Measurements from ENCODE around the gene KCNK4.
"Not testable (repeated sequence)": the region's sequence is repeated elsewhere in the genome, so short reads cannot be mapped to it uniquely, and the experiment has no call there.

KCNK4 gene

DNA sequence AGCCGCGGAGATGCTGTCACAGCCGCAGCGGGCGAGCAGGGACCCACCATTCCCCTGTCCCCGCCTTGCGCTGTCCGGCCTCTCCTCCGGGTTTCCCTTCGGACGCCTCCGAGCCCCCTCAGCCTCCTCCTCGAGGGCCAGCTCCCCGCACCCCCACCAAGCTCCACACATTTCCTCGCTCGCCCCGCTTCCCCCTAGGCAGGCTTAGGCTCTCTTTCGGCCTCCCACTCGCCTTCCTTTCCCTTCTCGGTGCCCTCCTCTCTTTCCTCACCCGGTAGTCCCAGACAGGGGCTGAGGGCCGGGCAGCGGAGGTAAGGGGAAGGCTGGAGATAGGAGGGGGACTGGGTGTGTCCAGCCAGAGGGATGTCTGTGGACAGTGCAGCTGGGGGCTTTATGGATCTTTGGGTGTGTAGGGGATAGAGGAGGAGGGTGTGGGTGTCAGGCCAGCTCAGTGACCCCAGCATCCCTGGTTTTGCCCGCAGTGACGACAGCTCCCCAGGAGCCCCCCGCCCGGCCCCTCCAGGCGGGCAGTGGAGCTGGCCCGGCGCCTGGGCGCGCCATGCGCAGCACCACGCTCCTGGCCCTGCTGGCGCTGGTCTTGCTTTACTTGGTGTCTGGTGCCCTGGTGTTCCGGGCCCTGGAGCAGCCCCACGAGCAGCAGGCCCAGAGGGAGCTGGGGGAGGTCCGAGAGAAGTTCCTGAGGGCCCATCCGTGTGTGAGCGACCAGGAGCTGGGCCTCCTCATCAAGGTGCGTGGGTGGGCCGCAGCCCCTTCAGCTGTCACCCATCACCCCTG lies 1.6 kb downstream of the KCNK4 start:
- no peak for DNase-seq

DNA sequence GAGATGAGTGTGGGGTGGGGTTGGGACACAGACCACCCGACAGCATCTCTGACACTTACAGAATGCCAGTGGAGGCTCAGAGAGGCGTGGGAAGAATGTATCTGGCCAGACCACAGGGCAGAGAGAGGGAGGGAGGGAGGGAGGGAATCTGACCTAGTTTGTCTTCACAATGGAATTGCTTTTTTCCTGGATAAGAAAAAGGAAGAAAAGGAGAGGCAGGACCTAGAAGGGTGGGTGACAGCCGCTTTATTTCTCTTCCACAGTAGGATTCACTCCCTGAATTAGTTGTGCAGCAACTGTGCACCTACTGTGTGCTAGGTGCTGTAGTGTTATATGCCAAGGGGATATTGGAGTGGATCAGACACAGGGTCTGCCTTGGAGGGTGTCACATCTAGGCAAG lies 3.7 kb downstream of the KCNK4 start:
- DNase-seq: no peak

DNA sequence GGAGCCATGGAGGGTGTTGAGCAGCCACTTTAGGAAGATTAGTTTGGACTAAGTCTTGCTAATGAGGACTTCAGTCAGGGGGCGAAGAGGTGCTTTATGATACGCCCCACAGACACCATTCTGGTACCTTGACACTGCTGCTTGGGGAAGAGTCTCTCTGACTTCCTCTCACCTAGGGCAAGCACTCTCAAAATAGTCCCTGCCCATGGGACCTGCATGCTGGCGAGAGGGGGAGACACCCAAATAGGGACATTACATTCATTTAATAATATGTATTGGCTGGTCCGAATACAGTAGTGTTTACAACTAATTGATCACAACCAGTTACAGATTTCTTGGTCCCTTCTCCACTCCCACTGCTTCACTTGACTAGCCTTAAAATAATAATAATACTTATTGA lies 4.7 kb downstream of the KCNK4 start:
- no peak for DNase-seq

DNA sequence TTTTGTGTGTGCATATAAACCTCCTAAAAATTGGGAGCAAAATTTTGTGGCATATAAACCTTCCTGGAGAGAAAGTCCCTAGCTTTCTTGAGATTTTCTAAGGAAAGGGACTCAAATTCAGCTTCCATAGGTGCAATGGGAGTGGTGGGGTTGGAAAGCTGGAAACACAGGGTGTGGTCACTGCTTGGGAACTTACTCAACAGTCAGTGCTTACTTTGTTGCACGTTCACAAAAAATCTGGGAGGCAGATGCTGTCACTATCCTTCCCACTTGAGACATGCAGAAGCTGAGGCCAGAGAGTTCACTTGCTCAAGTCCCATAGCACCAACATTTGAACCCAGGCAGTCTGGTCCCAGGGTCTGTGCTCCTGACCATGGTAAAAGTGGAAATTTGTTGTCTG lies 5.1 kb downstream of the KCNK4 start:
- DNase-seq: no peak

DNA sequence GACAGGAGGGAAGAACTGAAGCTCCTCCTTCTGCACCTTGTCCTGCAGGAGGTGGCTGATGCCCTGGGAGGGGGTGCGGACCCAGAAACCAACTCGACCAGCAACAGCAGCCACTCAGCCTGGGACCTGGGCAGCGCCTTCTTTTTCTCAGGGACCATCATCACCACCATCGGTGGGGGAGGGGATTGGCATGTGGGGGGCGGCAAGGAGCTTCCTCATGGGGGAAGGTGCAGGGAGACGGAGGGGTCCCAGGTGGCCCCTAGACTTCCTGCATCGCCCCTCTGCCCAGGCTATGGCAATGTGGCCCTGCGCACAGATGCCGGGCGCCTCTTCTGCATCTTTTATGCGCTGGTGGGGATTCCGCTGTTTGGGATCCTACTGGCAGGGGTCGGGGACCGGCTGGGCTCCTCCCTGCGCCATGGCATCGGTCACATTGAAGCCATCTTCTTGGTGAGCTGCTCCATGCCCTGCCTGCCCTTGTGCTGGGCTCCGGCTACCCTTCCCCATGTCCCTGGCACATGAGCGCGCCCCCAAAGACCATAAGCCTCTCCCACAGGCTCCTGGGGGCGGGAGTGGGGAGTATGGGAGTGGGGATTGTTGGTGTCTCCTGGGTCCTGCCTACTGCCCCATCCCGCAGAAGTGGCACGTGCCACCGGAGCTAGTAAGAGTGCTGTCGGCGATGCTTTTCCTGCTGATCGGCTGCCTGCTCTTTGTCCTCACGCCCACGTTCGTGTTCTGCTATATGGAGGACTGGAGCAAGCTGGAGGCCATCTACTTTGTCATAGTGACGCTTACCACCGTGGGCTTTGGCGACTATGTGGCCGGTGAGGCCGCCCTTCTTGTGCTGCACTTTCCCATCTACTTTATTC lies 6.0 kb downstream of the KCNK4 start:
- DNase-seq: no peak

DNA sequence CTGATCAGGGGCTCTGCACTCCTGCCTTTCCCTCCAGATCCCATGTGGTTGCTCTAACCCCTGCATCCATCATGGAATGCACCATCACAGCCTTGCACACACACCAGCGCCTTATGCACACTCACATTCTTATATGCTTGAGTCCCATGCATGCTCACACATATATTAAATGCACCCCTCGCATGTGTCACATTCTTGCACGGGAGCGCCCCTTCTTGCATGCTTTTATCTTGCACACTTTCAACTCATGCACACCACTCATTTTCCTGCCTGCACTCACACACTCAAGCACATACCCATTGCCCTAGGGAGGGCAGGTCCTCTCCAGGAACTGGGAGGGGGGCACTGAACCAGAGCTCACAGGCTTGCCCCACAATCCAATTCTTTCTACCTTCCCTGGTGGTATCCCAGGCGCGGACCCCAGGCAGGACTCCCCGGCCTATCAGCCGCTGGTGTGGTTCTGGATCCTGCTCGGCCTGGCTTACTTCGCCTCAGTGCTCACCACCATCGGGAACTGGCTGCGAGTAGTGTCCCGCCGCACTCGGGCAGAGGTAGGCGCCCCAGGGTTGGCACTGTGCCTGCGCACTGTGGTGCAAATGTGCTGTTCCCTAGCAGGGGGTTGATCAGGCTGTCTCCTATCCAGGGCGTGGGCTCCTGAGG lies 6.7 kb downstream of the KCNK4 start:
- no peak for DNase-seq

DNA sequence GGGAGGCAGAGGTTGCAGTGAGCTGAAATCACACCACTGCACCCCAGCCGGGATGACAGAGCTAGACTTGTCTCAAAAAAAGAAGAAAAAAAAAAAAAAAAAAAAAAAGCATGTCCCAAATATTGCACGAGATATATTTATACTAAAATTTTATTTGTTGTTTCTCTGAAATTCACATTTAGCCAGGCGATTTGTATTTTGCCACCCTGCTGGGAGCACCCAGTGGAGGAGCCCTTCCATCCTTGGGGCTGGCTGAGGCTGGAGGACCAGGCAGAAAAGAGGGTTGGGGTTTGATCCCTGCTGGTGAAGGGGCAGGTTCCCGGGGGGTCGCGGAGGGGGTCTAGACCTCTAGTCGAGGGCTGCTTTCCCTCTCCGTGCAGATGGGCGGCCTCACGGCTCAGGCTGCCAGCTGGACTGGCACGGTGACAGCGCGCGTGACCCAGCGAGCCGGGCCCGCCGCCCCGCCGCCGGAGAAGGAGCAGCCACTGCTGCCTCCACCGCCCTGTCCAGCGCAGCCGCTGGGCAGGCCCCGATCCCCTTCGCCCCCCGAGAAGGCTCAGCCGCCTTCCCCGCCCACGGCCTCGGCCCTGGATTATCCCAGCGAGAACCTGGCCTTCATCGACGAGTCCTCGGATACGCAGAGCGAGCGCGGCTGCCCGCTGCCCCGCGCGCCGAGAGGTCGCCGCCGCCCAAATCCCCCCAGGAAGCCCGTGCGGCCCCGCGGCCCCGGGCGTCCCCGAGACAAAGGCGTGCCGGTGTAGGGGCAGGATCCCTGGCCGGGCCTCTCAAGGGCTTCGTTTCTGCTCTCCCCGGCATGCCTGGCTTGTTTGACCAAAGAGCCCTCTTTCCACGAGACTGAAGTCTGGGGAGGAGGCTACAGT lies 8.1 kb downstream of the KCNK4 start:
- no peak for DNase-seq

DNA sequence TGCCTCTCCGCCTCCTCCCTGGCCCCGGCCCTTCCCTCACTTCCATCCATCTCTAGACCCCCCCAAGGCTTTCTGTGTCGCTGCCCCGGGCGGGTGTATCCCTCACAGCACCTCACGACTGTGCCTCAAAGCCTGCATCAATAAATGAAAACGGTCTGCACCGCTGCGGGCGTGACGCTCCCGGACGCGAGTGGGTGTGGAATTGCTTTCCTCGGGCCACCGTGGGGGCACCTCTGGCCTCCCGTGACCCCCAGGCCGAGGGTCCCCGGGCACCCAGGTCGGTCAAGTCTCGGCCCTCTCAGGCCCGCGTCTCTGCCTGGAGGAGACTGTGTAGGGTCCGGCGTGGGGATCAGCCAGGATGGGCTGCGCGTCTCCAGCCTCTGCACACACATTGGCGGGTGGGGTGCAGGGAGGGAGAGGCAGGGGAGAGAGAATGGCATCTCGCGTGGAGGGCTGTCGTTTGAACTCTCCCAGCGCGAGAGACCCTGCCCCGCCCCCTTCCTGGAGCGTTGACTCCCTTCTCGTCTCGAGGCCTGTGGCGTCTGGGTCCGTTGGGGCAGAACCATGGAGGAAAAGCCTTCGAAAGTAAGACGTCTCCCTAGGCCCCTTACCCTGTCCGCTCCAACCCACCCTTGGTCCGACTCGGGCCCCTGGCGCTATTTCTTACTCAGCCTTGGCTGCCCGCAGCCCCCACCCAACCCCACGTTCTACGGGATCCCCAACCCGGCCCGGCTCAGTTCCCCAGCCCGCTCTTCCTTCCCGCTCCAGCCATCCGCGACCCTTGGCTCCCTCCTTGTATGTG lies 8.9 kb downstream of the KCNK4 start, which contains the start of gene CATSPERZ:
Gene CATSPERZ, plus strand, starts transcription at position 512 of the 802 bp plus-strand sequence. Its CDS starts 53 bp downstream, at position 565.
- DNase-seq: no peak

DNA sequence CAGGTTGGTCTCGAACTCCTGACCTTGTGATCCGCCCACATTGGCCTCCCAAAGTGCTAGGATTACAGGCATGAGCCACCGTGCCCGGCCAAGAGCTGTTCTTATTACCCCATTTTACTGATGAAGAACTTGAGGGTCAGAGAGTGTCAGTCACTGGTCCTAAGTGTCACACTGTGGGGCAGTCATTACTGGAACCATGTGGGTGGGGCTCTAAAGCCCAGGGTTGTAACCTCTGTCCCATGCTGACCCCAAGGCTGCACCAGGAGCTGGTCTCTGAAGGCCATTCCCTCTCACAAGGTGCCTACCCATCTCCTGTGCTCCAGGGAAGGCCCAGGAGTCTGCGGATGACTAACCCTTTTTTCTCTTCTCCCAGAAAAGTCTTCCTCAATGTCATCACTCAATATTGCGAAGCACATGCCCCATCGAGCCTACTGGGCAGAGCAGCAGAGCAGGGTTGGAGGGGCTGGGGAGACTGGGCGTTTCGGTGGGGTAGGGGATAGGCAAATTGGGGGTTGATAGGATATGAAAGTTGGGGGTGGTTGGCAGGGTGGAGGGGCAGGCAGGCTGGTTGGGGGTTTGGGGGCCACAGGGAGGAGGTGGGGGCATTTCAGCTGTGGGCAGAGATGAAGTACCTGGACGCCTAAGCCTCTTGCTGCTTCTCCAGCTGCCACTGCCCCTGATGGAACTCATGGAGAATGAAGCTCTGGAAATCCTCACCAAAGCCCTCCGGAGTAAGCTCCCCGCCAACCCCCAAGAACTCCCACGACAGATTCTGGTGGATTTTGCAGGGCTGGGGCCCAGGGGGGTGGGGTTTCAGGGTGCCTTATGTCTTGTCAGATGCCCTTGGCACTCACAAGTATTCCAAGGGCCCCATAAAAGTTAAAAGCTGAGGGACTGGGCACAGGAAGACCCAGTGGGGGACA lies 12.3 kb downstream of the KCNK4 start:
- DNase-seq: no peak

DNA sequence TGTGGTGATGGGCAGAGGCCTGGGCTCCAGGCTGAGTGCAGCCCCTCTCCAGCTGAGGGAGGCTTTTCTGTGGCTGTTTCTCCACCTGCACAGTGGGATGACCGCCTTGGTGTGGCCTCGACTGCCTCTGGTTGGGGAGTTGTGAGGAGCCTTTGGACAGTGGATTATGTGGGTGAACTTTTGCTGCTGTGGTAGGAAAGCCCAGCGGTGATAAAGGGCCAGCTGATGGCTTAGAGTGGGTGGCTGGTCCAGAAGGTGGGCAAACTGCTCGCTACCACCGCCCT lies 12.9 kb downstream of the KCNK4 start:
- DNase-seq: no peak

DNA sequence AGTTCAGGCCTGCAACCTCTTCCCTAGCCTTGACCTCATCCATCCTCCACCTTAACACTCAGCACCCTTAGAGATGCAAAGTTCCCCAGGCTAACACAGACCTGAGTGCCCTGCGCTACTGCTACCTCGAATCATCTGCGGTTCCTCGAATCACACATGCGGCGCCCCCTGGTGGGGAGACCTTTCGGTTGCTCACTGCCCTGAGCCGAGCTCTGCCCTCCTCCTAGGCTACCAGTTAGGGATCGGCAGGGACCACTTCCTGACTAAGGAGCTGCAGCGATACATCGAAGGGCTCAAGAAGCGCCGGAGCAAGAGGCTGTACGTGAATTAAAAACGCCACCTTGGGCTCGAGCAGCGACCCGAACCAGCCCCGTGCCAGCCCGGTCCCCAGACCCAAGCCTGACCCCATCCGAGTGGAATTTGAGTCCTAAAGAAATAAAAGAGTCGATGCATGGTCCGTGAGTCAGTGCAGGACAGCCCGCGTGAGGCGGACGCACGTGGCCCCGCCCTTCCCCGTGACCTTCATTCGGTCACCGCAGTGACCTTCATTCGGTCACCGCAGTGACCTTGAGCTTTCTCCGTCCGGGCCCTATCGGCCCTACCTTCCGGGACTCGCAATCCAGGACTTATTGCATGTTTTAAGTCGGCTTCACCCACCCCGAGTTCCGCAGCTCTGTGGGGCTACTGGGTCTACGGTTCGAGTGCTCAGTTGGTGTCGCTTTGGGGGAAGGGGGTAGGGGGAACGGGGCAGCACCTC lies 13.4 kb downstream of the KCNK4 start:
- peak; percentile 89 for DNase-seq

DNA sequence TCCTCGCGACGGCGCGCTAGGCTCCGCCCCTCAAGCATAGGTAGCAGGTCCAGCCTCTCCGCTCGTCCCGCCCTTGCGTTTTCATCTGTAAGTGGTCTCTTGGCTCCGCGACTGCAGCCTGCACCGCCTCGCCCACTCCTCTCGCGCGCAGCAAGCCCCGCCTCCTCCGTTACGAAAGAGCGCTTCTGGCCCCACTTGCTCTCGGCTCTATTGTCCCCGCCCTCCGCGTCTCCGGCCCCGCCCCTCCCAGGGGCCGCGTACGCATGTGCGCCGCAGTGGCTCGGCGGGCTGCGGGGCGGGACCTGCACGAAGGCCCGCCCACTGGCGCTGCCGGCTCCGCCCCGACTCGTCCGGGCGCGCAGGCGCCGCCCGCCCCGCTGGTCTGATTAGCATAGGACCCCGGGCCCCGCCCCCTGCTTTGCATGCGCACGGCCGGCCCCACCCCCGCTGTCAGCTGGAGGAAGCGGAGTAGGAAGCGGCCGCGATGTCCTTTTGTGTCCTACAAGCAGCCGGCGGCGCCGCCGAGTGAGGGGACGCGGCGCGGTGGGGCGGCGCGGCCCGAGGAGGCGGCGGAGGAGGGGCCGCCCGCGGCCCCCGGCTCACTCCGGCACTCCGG lies 14.1 kb downstream of the KCNK4 start, which contains the start of gene ESRRA:
Gene ESRRA, plus strand, starts transcription at position 450 of the 616 bp plus-strand sequence. CDS start 1,656 bp downstream, outside the sequence.
- DNase-seq: peak; percentile 97

DNA sequence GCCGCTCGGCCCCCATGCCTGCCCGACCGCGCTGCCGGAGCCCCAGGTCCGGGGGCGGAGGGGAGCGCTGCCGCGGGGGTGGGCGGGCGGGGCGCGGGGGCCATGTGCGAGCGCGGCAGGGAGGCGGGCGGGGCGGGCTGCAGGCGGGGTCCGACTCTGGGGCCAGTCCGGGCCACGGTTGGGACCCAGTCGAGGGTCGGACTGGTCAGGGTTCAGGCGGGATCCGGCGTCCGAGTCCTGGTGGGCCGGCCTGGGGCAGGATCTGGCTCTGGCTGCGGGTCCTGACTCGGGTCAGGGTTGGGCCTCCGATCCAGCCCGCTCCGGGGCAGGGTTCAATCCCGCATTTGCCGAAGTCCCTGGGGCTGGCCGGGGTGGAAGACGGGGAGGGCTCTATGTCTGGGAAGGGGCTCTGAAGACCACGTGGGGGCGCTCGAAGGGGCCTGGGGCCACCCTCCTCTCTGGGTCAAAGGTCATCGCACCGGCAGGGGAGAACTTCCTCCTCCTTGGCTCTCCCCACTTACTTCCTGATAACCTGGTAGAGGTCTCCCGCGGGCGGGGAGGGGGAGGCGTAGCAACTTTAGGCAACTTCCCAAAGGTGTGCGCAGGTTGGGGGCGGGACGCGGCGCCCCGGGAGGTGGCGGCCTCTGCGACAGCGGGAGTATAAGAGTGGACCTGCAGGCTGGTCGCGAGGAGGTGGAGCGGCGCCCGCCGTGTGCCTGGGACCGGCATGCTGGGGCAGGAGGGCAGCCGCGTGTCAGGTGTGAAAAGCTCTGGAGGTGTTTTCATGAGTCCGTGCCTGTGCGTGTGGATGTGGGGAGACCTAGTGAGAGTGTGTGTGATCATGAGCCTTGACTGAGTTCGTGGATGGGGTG lies 14.8 kb downstream of the KCNK4 start:
- DNase-seq: peak; percentile 46

DNA sequence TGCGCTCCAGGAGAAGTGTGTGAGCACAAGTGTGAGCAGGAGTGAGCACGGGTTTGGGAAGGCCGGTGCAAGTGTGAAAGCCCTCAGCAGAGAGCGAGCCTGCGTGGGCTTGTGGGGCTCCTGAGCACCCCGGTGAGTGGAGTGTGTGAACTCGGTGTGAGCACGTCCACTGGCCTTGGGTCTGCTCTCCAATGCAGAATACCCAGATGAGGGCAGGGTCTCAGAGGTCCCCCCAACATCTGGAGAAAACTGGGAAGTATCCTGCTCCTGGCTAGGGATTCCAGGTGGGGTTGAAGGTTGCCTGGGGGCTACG lies 15.4 kb downstream of the KCNK4 start:
- no peak for DNase-seq

DNA sequence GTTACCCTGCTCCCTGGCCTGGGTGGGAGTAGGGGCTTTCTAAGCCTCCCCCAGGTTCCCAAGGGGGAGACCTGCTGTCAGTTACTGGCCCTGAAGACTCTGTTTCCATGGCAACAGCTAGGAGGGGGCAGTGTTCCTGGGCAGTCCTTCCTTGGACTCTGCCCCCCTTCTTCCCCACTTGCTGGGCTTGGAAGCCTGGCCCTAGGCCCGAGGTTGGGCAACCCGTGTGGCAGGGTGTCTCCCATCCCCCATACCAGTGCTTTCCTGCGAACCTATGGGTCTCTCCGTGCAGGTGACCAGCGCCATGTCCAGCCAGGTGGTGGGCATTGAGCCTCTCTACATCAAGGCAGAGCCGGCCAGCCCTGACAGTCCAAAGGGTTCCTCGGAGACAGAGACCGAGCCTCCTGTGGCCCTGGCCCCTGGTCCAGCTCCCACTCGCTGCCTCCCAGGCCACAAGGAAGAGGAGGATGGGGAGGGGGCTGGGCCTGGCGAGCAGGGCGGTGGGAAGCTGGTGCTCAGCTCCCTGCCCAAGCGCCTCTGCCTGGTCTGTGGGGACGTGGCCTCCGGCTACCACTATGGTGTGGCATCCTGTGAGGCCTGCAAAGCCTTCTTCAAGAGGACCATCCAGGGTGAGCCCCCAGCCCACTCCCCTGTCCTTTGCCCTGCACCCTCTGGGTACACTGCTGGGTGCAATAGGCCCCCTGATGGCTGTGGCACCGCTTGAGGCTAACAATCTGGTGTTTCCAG lies 15.9 kb downstream of the KCNK4 start:
- no peak for DNase-seq

DNA sequence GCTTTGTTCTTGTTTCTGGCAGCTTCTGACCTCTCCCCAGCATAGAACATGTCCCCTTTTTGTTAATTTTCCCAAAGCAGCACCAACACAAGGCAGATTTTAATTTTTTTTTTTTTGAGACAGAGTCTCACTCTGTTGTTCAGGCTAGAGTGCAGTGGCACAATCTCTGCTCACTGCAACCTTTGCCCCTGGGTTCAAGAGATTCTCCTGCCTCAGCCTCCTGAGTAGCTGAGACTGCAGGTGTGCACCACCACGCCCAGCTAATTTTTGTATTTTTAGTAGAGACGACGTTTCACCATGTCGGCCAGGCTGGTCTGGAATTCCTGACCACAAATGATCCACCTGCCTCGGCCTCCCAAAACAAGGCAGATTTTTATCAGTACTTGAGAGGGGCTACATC lies 16.7 kb downstream of the KCNK4 start:
- not testable (repeated sequence) for DNase-seq

DNA sequence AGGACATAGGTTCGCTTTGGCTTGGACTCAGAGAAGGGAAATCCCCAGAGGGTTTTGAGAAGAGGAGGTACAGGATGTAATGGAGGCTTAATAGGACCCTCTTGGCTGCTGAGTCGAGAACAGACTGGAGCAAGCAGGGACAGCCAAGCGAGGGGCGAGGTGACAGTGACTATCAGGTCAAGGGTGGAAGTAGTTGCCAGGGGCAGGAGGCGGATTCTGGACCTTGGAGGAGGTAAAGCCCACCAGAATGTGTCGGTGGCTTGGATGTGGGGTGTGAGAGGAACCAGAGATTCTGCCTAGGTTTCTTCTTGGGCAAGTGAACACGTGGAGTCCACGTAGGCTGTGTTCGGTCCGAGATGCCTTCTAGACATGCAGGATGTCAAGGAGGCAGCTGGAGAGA lies 21.8 kb downstream of the KCNK4 start:
- no peak for DNase-seq
